Keratinocyte (primary cell): Measurements from ENCODE around the gene EIF2B2. TPM values are rescaled to one million over a fixed set of nuclear protein-coding genes. Genes with fewer than 3 reads are reported as not detected.

Source experiments
- polyA plus RNA-seq, 5 experiments: library from polyadenylated mRNA; depleted of rRNA in 3 of 5; stranded (reverse) in 3 of 5; stranded (forward) in 1 of 5; unstranded in 1 of 5; fragments of >200 nt; gene quantifications; 1 replicate in 1 of 5; 2 replicates in 3 of 5; 3 replicates in 1 of 5; pipeline versions ENCODE4 v1.2.1 to v1.2.3, GENCODE V29; 2011 to 2012; ENCODE audit warnings: missing spikeins in 2 of 5, low read depth in 1 of 5, low replicate concordance in 1 of 5
- small RNA-seq, 3 experiments: library from RNA; depleted of rRNA; stranded (forward); fragments of <200 nt; gene quantifications; one replicate each; pipeline ENCODE3, GENCODE V24; 2012; ENCODE audit warnings: low read depth in 3 of 3, low replicate concordance in 1 of 3; ENCODE audit not compliant: insufficient read length in 3 of 3

EIF2B2 gene
- polyA plus RNA-seq, 1 donor (not counting 4 experiments of a cell fraction or from before 2014, with no cell fraction given), result 113 TPM

Small RNA genes within 50 kb of the gene (small RNA-seq; reads per million reads assigned to genes)
- gene RNU6-689P, result 0 reads per million in 3 experiments

Other genes starting within 250 kb of the EIF2B2 start
- 5.9 to 13.8 TPM (median 10.0 TPM) in 3 replicates for gene YLPM1, start 239.6 kb upstream of the EIF2B2 start, polyA plus RNA-seq
- gene PROX2, start 126.8 kb upstream of the EIF2B2 start, polyA plus RNA-seq, result not detected in 3 replicates
- 114 to 151 TPM (median 129 TPM) in 3 replicates for gene DLST, start 121.0 kb upstream of the EIF2B2 start, polyA plus RNA-seq
- 0.19 to 1.8 TPM (median 0.69 TPM) in 3 replicates for gene RPS6KL1, start 79.7 kb upstream of the EIF2B2 start, polyA plus RNA-seq
- gene PGF, start 47.3 kb upstream of the EIF2B2 start, polyA plus RNA-seq, result 16.5 to 19.0 TPM (median 17.5 TPM) in 3 replicates
- gene MLH3, start 48.5 kb downstream of the EIF2B2 start, polyA plus RNA-seq, result 8.8 to 13.8 TPM (median 13.0 TPM) in 3 replicates
- gene ACYP1, start 61.1 kb downstream of the EIF2B2 start, polyA plus RNA-seq, result 16.7 to 32.9 TPM (median 19.8 TPM) in 3 replicates
- gene ZC2HC1C, start 66.7 kb downstream of the EIF2B2 start, polyA plus RNA-seq, result 0.23 to 0.68 TPM (median 0.32 TPM) in 3 replicates
- 23.0 to 43.7 TPM (median 27.9 TPM) in 3 replicates for gene NEK9, start 124.1 kb downstream of the EIF2B2 start, polyA plus RNA-seq
- 306 to 428 TPM (median 380 TPM) in 3 replicates for gene TMED10, start 173.7 kb downstream of the EIF2B2 start, polyA plus RNA-seq